ENCODE results near the gene RNU11. TPM values are rescaled to one million over a fixed set of nuclear protein-coding genes. Genes with fewer than 3 reads are reported as not detected.

The RNU11 gene
- total RNA-seq, 2 experiments from 2014 or later = not detected

Small RNA genes within 50 kb of the gene (small RNA-seq; reads per million reads assigned to genes)
- not detected for gene RF00422
- not detected for gene RNU11

Other genes with a start within 250 kb of the RNU11 start
- gene RCC1, start 142.6 kb upstream of the RNU11 start, total RNA-seq (2014; rRNA removed; shearing (Covaris generic)) = 87.6 and 101 TPM in 2 replicates
- 95.3 and 108 TPM in 2 replicates for gene RCC1, start 142.6 kb upstream of the RNU11 start, total RNA-seq (2022)
- 30.6 and 39.6 TPM in 2 replicates for gene TRNAU1AP, start 95.5 kb upstream of the RNU11 start, total RNA-seq (2014; rRNA removed; shearing (Covaris generic))
- 41.8 and 47.7 TPM in 2 replicates for gene TRNAU1AP, start 95.5 kb upstream of the RNU11 start, total RNA-seq (2022)
- not detected in 2 replicates for gene RAB42, start 56.3 kb upstream of the RNU11 start, total RNA-seq (2014; rRNA removed; shearing (Covaris generic))
- gene RAB42, start 56.3 kb upstream of the RNU11 start, total RNA-seq (2022) = not detected in 2 replicates
- gene TAF12, start 5.5 kb upstream of the RNU11 start, total RNA-seq (2014; rRNA removed; shearing (Covaris generic)) = 30.1 and 31.0 TPM in 2 replicates
- 32.4 and 34.9 TPM in 2 replicates for gene TAF12, start 5.5 kb upstream of the RNU11 start, total RNA-seq (2022)
- gene GMEB1, start 20.2 kb downstream of the RNU11 start, total RNA-seq (2014; rRNA removed; shearing (Covaris generic)) = 12.5 and 13.0 TPM in 2 replicates
- 22.5 and 25.9 TPM in 2 replicates for gene GMEB1, start 20.2 kb downstream of the RNU11 start, total RNA-seq (2022)
- gene YTHDF2, start 88.3 kb downstream of the RNU11 start, total RNA-seq (2014; rRNA removed; shearing (Covaris generic)) = 46.6 and 57.9 TPM in 2 replicates
- gene YTHDF2, start 88.3 kb downstream of the RNU11 start, total RNA-seq (2022) = 82.6 and 83.6 TPM in 2 replicates
- gene OPRD1, start 163.6 kb downstream of the RNU11 start, total RNA-seq (2014; rRNA removed; shearing (Covaris generic)) = not detected in 2 replicates
- gene OPRD1, start 163.6 kb downstream of the RNU11 start, total RNA-seq (2022) = not detected in 2 replicates